ENCODE results near the gene TEX12. TPM values are rescaled to one million over a fixed set of nuclear protein-coding genes. Genes with fewer than 3 reads are reported as not detected.

Gene TEX12, protein sequence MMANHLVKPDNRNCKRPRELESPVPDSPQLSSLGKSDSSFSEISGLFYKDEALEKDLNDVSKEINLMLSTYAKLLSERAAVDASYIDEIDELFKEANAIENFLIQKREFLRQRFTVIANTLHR
- total RNA-seq = 1 to 10 TPM in 1 of 5 donors, not detected in 4; 2.0 TPM
- under 1 TPM in 1 of 3 donors, not detected in 2; 0.20 TPM for polyA plus RNA-seq
- long read RNA-seq, donor 1 = 0 reads
- long read RNA-seq, donor 2 = 0 reads
- long read RNA-seq, donor 3 = 0 reads
- long read RNA-seq, donor 4 = 0 reads
- long read RNA-seq, donor 5 = 0 reads
- long read RNA-seq, donor 6 = 0 reads
- long read RNA-seq, donor 7 = 0 reads
- long read RNA-seq, donor 8 = 0 reads
- long read RNA-seq, donor 9 = 0 reads
- long read RNA-seq, donor 10 = 0 reads

DNA sequence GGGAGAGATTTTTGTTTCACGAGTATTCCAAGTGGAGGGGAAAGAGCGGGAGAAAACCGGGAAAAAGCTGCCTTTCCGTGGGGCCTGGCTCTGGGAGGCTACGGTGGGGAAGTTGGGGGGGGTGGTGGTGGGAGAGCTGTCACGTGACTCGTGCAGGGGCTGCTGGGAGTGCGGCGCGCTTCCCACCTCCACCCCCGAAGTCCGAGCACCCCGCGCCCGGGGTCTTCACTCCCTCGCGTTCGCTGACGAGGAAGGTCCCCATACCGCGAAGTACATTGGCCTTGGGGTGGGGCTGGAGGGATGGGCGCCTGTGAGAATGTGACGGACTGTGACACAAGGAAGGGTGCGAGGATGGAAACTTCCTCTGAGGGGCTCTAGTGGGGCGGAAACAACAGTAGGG is at the start of gene TEX12:
Gene TEX12, plus strand, starts transcription at position 228 of the 400 bp plus-strand sequence. CDS start 1,897 bp downstream, outside the sequence.
- H3K36me3 ChIP-seq = no peaks in the 10 kb centered on the region
- no peaks in the 10 kb centered on the region for H3K27me3 ChIP-seq
- H3K27ac ChIP-seq = no peak within 1 kb of the TSS
- WGBS, 5 donors = 82 to 89% (median 84%) methylated on average over 25 of the region's 25 CpGs
- intact Hi-C loops (cut with DNase I; ENCODE audit: low total_unique reads) = no loop called here
- peaks cover 0 to 23% (median 0%) of the 10 kb centered on the region in 4 donors for H3K4me1 ChIP-seq
- H3K9me3 ChIP-seq = no peaks in the 10 kb centered on the region
- DNase-seq = no peak
- TF ChIP-seq POLR2AphosphoS5 (IDR thresholded peaks at IDR 0.05) = no peak
- TF ChIP-seq POLR2A (IDR thresholded peaks at IDR 0.05) = no peak
- TF ChIP-seq, protein P1, sequence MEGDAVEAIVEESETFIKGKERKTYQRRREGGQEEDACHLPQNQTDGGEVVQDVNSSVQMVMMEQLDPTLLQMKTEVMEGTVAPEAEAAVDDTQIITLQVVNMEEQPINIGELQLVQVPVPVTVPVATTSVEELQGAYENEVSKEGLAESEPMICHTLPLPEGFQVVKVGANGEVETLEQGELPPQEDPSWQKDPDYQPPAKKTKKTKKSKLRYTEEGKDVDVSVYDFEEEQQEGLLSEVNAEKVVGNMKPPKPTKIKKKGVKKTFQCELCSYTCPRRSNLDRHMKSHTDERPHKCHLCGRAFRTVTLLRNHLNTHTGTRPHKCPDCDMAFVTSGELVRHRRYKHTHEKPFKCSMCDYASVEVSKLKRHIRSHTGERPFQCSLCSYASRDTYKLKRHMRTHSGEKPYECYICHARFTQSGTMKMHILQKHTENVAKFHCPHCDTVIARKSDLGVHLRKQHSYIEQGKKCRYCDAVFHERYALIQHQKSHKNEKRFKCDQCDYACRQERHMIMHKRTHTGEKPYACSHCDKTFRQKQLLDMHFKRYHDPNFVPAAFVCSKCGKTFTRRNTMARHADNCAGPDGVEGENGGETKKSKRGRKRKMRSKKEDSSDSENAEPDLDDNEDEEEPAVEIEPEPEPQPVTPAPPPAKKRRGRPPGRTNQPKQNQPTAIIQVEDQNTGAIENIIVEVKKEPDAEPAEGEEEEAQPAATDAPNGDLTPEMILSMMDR (IDR thresholded peaks at IDR 0.05) = no peak
- TF ChIP-seq EP300 (IDR thresholded peaks at IDR 0.05) = no peak
- H3K4me3 ChIP-seq = no peak within 1 kb of the TSS

DNA sequence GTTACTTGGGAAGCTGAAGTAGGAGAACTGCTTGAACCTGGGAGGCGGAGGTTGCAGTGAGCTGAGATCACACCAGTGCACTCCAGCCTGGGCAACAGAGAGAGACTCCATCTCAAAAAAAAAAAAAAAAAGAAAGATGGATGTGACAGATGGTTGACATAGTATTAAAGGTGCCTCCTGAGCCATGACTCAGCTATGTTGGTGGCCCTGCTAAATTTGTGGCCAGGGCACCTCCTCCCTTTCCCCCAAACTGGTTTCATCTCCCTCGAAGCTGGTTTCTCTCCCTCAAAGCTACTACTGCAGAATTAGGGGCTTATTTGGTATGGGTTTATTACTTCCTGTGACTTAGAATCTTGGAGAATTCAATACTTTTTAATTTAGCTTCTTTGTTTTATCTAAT is 49.0 kb upstream of the TEX12 start:
- Histone ChIP-seq H3K27ac (no peak overlapping the region), H3K36me3 (peaks cover 0 to 8% (median 3%) of the 10 kb centered on the region in 4 donors), H3K4me1 (peaks cover 0 to 9% (median 3%) of the 10 kb centered on the region in 4 donors), H3K9me3 (no peaks in the 10 kb centered on the region), H3K27me3 (no peaks in the 10 kb centered on the region), H3K4me3 (no peak overlapping the region)
- TF ChIP-seq EP300 (IDR thresholded peaks at IDR 0.05) (no peak), POLR2A (IDR thresholded peaks at IDR 0.05) (no peak), POLR2AphosphoS5 (IDR thresholded peaks at IDR 0.05) (no peak)
- TF ChIP-seq, protein P1 (IDR thresholded peaks at IDR 0.05) = no peak
- intact Hi-C loops (cut with DNase I; ENCODE audit: low total_unique reads) = no loop called here
- DNase-seq = no peak
- WGBS, 5 donors = 80 to 94% (median 90%) methylated on average over 2 of the region's 2 CpGs

DNA sequence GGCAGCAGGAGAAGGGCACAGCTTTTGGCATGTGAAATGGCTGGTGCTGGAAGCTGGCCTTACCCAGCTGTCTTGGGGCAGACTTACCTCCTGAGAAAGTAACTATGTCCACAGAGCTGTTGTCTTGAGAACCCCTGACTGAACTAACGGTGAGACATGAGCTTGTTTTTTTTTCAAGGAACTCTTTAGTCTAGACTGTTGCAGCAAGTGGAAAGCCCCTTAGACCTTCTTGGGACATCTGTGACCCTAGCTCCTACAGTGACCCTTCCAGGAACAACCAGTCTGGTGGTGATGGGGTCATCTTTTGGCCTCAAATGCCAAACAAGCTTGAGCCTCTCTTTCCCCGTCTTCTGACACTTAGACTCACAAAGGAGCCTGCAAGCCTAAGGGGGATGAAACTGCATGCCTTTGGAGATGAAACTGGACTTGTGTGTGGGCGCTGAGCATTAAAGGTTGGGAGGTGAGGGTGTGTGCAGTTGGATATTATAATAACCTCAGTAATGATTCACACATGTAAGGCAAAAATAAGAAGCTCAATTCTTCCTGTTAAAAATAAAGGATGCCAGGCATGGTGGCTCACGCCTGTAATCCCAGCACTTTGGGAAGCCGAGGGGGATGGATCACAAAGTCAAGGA is 45.1 kb upstream of the TEX12 start:
- H3K27ac ChIP-seq = no peak overlapping the region
- TF ChIP-seq POLR2A (IDR thresholded peaks at IDR 0.05) (no peak), EP300 (IDR thresholded peaks at IDR 0.05) (no peak)
- intact Hi-C loops (cut with DNase I; ENCODE audit: low total_unique reads) = no loop called here
- no peak for DNase-seq
- WGBS, 5 donors = 88 to 96% (median 92%) methylated on average over 5 of the region's 5 CpGs
- no peaks in the 10 kb centered on the region for H3K9me3 ChIP-seq
- H3K27me3 ChIP-seq = no peaks in the 10 kb centered on the region
- no peak overlapping the region for H3K4me3 ChIP-seq
- H3K4me1 ChIP-seq = no peaks in the 10 kb centered on the region
- H3K36me3 ChIP-seq = peaks cover 0 to 8% (median 3%) of the 10 kb centered on the region in 4 donors

DNA sequence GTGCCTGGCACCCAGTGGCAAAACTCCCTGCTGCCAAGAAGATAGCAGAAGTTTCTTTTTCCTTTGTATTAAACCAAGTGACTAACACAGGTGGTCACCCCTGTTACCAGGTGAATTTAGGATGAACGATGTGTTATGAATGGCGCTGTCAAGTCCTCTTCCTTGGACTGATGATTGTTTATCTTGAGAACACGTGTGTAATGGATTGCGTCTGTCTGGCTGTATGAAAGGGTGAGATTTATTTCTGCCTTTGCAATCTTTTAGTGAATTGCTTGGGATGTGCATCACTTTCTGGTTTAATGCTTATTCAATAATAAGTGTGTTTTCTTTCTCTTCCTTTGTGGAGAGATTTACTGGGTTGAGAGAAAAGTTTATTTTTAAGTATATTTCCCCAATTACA is 44.0 kb upstream of the TEX12 start:
- no peak for DNase-seq
- Histone ChIP-seq H3K4me3 (no peak overlapping the region), H3K27me3 (no peaks in the 10 kb centered on the region), H3K27ac (no peak overlapping the region), H3K4me1 (no peaks in the 10 kb centered on the region), H3K9me3 (no peaks in the 10 kb centered on the region), H3K36me3 (peaks cover 0 to 8% (median 3%) of the 10 kb centered on the region in 4 donors)
- intact Hi-C loops (cut with DNase I; ENCODE audit: low total_unique reads) = no loop called here
- 23 to 48% (median 33%) methylated on average over 4 of the region's 4 CpGs for WGBS, 5 donors
- TF ChIP-seq POLR2AphosphoS5 (IDR thresholded peaks at IDR 0.05) (no peak), POLR2A (IDR thresholded peaks at IDR 0.05) (no peak), EP300 (IDR thresholded peaks at IDR 0.05) (no peak)
- TF ChIP-seq, protein P1 (IDR thresholded peaks at IDR 0.05) = no peak
